BE2C (cell line): ENCODE results near the gene DLG2.
"Not testable (repeated sequence)": the region's sequence is repeated elsewhere in the genome, so short reads cannot be mapped to it uniquely, and the experiment has no call there.

ENCODE experiments used
- DNase-seq: peaks from one replicate; pipeline ENCODE4 v3.0.0-alpha.2; 2020
- H3K27me3 ChIP-seq: fragments of 250-450 bp; sonication (Bioruptor Pico); 2 replicates; pipeline ENCODE4 v1.5.1; 2020; ENCODE audit warnings: mild to moderate bottlenecking
- H3K36me3 ChIP-seq: fragments of 250-450 bp; sonication (Bioruptor Pico); 2 replicates; pipeline ENCODE4 v1.5.1; 2020; ENCODE audit warnings: mild to moderate bottlenecking
- H3K4me1 ChIP-seq: fragments of 250-450 bp; sonication (Bioruptor Pico); 2 replicates; pipeline ENCODE4 v1.5.1; 2020
- H3K4me3 ChIP-seq: 2 replicates; pipeline ENCODE4 v1.5.1; 2011; ENCODE audit warnings: low read depth, low read length
- H3K9me3 ChIP-seq: fragments of 250-450 bp; sonication (Bioruptor Pico); 2 replicates; pipeline ENCODE4 v1.5.1; 2020
- TF ChIP-seq, protein P1 (sequence below): IDR thresholded peaks from 2 replicates; pipeline ENCODE4 v1.5.1; 2012; ENCODE audit warnings: mild to moderate bottlenecking, low read depth, low read length

Gene DLG2

DNA sequence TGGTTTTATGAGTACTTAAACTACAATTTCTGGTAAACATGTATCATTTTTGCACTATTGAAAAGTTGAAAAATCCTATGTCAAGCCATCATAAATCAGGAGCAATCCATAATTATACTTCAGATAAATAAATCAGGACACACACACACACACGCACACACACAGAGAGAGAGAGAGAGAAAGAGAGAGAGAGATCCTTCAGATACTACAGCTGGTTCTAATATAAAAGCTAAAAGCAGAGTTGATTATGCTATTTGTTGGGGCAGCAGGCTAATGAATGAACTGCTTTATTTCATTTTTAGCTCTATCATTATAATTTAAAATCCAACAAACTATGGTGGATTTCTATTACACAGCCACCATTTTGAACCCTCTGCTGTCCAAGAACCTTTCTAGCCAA, 2018.6 kb downstream of the DLG2 start:
- no peak for DNase-seq
- H3K27me3 ChIP-seq, result no peaks in the 10 kb centered on the region
- TF ChIP-seq, protein P1, sequence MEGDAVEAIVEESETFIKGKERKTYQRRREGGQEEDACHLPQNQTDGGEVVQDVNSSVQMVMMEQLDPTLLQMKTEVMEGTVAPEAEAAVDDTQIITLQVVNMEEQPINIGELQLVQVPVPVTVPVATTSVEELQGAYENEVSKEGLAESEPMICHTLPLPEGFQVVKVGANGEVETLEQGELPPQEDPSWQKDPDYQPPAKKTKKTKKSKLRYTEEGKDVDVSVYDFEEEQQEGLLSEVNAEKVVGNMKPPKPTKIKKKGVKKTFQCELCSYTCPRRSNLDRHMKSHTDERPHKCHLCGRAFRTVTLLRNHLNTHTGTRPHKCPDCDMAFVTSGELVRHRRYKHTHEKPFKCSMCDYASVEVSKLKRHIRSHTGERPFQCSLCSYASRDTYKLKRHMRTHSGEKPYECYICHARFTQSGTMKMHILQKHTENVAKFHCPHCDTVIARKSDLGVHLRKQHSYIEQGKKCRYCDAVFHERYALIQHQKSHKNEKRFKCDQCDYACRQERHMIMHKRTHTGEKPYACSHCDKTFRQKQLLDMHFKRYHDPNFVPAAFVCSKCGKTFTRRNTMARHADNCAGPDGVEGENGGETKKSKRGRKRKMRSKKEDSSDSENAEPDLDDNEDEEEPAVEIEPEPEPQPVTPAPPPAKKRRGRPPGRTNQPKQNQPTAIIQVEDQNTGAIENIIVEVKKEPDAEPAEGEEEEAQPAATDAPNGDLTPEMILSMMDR, result no peak
- H3K9me3 ChIP-seq, result no peaks in the 10 kb centered on the region
- no peaks in the 10 kb centered on the region for H3K36me3 ChIP-seq
- H3K4me3 ChIP-seq, result no peak overlapping the region
- peaks cover 15% of the 10 kb centered on the region; the same call in 1 of the 2 replicates for H3K4me1 ChIP-seq

DNA sequence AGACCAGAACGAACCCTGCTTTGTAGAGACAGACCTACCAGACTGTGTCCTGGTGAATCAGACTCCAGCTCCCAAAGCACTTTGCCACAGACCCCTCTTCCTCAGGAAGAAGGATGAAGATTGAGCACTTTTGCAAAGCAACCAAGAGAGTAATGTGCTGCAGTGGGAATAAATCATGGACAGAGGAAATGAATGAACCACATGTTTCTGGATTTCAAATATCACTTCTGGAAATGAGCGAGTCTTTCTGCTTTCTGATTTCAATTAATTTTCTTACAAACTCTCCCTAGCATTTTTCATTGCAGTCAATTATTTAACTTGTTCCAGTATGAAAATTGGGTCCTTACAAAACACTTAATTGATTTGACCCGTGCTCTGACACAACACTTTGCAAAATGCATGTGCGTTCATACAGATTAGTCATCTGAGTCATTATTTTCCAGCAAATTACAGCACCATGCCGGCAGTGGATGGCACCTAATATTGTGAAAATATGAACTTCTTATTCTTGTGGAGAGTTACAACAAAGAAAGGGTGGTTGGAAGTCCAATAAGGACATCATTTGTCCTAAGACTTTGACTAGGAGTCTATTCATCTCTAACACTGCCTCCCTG, 2025.1 kb downstream of the DLG2 start:
- no peaks in the 10 kb centered on the region for H3K27me3 ChIP-seq
- TF ChIP-seq, protein P1, result no peak
- no peaks in the 10 kb centered on the region for H3K9me3 ChIP-seq
- no peak overlapping the region for H3K4me3 ChIP-seq
- no peaks in the 10 kb centered on the region for H3K36me3 ChIP-seq
- H3K4me1 ChIP-seq, result no peaks in the 10 kb centered on the region
- DNase-seq, result no peak

DNA sequence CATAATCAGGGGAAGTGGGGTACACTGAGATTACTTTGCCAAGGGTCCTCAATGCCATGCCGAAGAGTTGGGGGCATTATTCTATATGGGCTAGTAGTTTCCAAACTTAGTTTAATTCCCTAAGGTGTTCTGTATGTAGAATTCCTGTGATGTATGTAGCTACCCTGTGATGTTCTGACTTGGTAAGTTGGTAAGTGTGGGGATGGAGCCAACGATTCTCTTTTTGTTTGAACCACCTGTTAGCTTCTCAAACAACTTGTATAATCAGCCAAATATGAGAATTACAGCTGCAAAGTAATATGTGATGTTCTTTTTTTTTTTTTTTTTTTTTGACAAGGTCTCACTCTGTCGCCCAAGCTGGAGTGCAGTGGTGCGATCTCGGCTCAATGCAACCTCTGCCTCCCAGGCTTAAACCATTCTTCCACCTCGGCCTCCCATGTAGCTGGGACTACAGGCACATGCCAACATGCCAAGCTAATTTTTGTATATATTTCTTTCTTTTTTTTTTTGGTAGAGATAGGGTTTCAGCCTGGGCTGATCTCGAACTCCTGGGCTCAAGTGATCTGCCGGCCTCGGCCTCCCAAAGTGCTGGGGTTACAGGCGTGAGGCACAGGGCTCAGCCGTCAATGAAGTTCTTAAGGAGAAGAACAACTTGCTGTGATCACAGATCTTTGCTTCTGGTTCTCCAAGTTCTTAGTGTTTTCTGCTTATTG, 2025.8 kb downstream of the DLG2 start:
- no peaks in the 10 kb centered on the region for H3K27me3 ChIP-seq
- no peak overlapping the region for H3K4me3 ChIP-seq
- TF ChIP-seq, protein P1, result no peak
- DNase-seq, result no peak
- H3K4me1 ChIP-seq, result no peaks in the 10 kb centered on the region
- no peaks in the 10 kb centered on the region for H3K9me3 ChIP-seq
- H3K36me3 ChIP-seq, result no peaks in the 10 kb centered on the region

DNA sequence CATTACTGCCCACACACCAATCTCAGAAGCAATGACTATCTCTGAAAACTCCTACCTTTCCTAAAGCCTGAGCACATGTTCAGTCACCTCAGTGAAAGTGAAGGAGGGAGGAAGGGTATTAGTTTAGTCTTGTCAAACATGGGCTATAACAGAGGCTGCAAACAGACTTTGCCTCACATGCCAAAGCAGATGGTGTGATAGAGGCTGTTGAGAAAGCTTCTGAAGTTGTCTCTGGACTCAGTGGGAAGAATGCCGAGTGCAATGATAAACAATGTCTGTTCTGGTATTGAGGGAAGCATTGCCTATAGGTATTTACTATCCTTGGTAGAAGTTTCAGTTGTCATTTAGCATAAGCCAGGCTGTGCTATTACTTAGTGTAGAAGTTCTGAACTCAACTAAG, 2026.5 kb downstream of the DLG2 start:
- no peak overlapping the region for H3K4me3 ChIP-seq
- H3K27me3 ChIP-seq, result no peaks in the 10 kb centered on the region
- TF ChIP-seq, protein P1, result no peak
- DNase-seq, result no peak
- no peaks in the 10 kb centered on the region for H3K4me1 ChIP-seq
- no peaks in the 10 kb centered on the region for H3K36me3 ChIP-seq
- no peaks in the 10 kb centered on the region for H3K9me3 ChIP-seq

DNA sequence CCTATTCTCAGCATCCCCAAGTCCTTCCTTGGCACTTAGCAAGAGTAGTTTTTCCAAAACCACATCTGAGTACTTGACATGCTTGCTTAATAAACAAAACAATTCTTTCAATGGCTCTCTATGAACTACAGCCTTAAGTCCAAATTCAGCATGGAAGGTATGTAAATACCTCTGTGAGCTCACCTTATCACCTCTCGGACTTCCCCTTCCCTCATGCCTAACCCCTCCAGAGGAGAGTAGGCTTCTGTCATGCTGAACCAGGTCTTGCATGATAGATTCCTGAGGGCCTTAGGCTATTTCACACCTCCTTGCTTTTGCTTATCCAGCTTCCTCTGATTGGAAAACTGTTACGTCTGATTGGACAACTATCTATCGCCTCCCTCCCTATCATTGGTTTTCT, 2028.1 kb downstream of the DLG2 start:
- Histone ChIP-seq H3K36me3 (no peaks in the 10 kb centered on the region), H3K4me3 (no peak overlapping the region), H3K9me3 (no peaks in the 10 kb centered on the region), H3K27me3 (no peaks in the 10 kb centered on the region), H3K4me1 (no peaks in the 10 kb centered on the region)
- TF ChIP-seq, protein P1, result no peak
- DNase-seq, result no peak

DNA sequence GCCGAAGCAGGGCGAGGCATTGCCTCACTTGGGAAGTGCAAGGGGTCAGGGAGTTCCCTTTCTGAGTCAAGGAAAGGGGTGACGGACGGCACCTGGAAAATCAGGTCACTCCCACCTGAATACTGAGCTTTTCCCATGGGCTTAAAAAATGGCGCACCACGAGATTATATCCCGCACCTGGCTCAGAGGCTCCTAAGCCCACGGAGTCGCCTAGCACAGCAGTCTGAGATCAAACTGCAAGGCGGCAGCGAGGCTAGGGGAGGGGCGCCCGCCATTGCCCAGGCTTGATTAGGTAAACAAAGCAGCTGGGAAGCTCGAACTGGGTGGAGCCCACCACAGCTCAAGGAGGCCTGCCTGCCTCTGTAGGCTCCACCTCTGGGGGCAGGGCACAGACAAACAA, 2039.3 kb downstream of the DLG2 start:
- not testable (repeated sequence) for DNase-seq, H3K4me3 ChIP-seq, H3K9me3 ChIP-seq

More for the DNA sequence above, 2039.3 kb downstream of the DLG2 start:
- H3K27me3 ChIP-seq, H3K4me1 ChIP-seq, H3K36me3 ChIP-seq: not testable (repeated sequence)
